HepG2 (cell line): ENCODE results near the gene ZSCAN20. TPM values are rescaled to one million over a fixed set of nuclear protein-coding genes. Genes with fewer than 3 reads are reported as not detected.

ENCODE experiments used
- ARNT2 ChIP-seq: sonication (generic); formaldehyde crosslinking; IDR thresholded peaks from 2 replicates; pipeline ENCODE4 v1.8.0; 2022; ENCODE audit warnings: mild to moderate bottlenecking, low read depth, missing genetic modification reagents, moderate library complexity
- FOSL1 ChIP-seq: sonication (generic); formaldehyde crosslinking; IDR thresholded peaks from 2 replicates; pipeline ENCODE4 v1.9.0; 2021; ENCODE audit warnings: missing genetic modification reagents, borderline replicate concordance
- FOXC1 ChIP-seq: sonication (generic); formaldehyde crosslinking; IDR thresholded peaks from 2 replicates; pipeline ENCODE4 v1.8.0; 2022; ENCODE audit warnings: mild to moderate bottlenecking, missing genetic modification reagents, borderline replicate concordance
- HNF4A ChIP-seq: sonication (generic); formaldehyde crosslinking; IDR thresholded peaks from 2 replicates; pipeline ENCODE4 v1.4.0; 2020; ENCODE audit warnings: missing genetic modification reagents
- HOXD1 ChIP-seq: sonication (generic); formaldehyde crosslinking; IDR thresholded peaks from 2 replicates; pipeline ENCODE4 v1.5.0; 2020; ENCODE audit warnings: missing genetic modification reagents
- KLF11 ChIP-seq: IDR thresholded peaks from 2 replicates; pipeline ENCODE4 v1.6.1; 2016; ENCODE audit warnings: missing compliant biosample characterization
- LRRFIP1 ChIP-seq: sonication (generic); formaldehyde crosslinking; conservative IDR thresholded peaks from 2 replicates; pipeline ENCODE4 v1.4.0; 2020; ENCODE audit warnings: missing genetic modification reagents
- MEF2D ChIP-seq: sonication (generic); formaldehyde crosslinking; IDR thresholded peaks from 2 replicates; pipeline ENCODE4 v1.5.1; 2020; ENCODE audit warnings: mild to moderate bottlenecking, missing genetic modification reagents
- NBN ChIP-seq: fragments of 450-650 bp; conservative IDR thresholded peaks from 2 replicates; pipeline ENCODE4 v1.6.1; 2017
- NFYB ChIP-seq: sonication (generic); formaldehyde crosslinking; IDR thresholded peaks from 2 replicates; pipeline ENCODE4 v1.4.0; 2020; ENCODE audit warnings: missing genetic modification reagents
- PREB ChIP-seq: sonication (generic); formaldehyde crosslinking; IDR thresholded peaks from 2 replicates; pipeline ENCODE4 v1.4.0; 2020; ENCODE audit warnings: missing genetic modification reagents
- TBL1XR1 ChIP-seq: fragments of 150-350 bp; IDR thresholded peaks from 2 replicates; pipeline ENCODE4 v1.6.1; 2014; ENCODE audit warnings: borderline replicate concordance, low read length; ENCODE audit not compliant: partially characterized antibody
- ZC3H13 ChIP-seq: sonication (generic); formaldehyde crosslinking; IDR thresholded peaks from 2 replicates; pipeline ENCODE4 v1.8.1; 2023; ENCODE audit warnings: mild to moderate bottlenecking, missing genetic modification reagents, moderate library complexity
- ZMYM3 ChIP-seq: sonication (generic); formaldehyde crosslinking; IDR thresholded peaks from 2 replicates; pipeline ENCODE4 v1.5.1; 2020; ENCODE audit warnings: mild to moderate bottlenecking, missing genetic modification reagents
- ZNF329 ChIP-seq: sonication (generic); formaldehyde crosslinking; IDR thresholded peaks from 2 replicates; pipeline ENCODE4 v1.9.0; 2021; ENCODE audit warnings: low read depth, mild to moderate bottlenecking, missing genetic modification reagents
- ZNF337 ChIP-seq: sonication (generic); formaldehyde crosslinking; IDR thresholded peaks from 2 replicates; pipeline ENCODE4 v1.5.1; 2020; ENCODE audit warnings: missing genetic modification reagents, low read depth, mild to moderate bottlenecking, borderline replicate concordance
- ZNF44 ChIP-seq: sonication (generic); formaldehyde crosslinking; IDR thresholded peaks from 2 replicates; pipeline ENCODE4 v1.5.1; 2020; ENCODE audit warnings: mild to moderate bottlenecking, missing genetic modification reagents
- ZNF562 ChIP-seq: sonication (generic); formaldehyde crosslinking; IDR thresholded peaks from 2 replicates; pipeline ENCODE4 v1.8.0; 2022; ENCODE audit warnings: missing genetic modification reagents, borderline replicate concordance
- ZNF615 ChIP-seq: sonication (generic); formaldehyde crosslinking; IDR thresholded peaks from 2 replicates; pipeline ENCODE4 v1.5.0; 2020; ENCODE audit warnings: mild to moderate bottlenecking, missing genetic modification reagents, borderline replicate concordance
- ZNF7 ChIP-seq: IDR thresholded peaks from 2 replicates; pipeline ENCODE4 v1.6.1; 2016; ENCODE audit warnings: missing biosample characterization, missing genetic modification reagents
- ZSCAN20 ChIP-seq: sonication (generic); formaldehyde crosslinking; IDR thresholded peaks from 2 replicates; pipeline ENCODE4 v1.4.0; 2020; ENCODE audit warnings: missing genetic modification reagents, mild to moderate bottlenecking, borderline replicate concordance
- polyA plus RNA-seq, 8 experiments: library from polyadenylated mRNA; depleted of rRNA in 3 of 8; stranded (reverse) in 7 of 8; unstranded in 1 of 8; fragments of >200 nt; fragmentation: Illumina TruSeq in 4 of 8; extraction: Trizol in 4 of 8; gene quantifications; 2 replicates each; pipeline versions ENCODE4 v1.2.1 to v1.2.3, GENCODE V29; 2011 to 2016; ENCODE audit warnings: low read depth in 4 of 8, missing spikeins in 1 of 8, mixed read lengths in 1 of 8; ENCODE audit not compliant: insufficient read depth in 1 of 8
- total RNA-seq, 5 experiments: library from RNA; depleted of rRNA; stranded (reverse); fragments of >200 nt; fragmentation: Illumina TruSeq; extraction: Trizol; gene quantifications; 2 replicates each; pipeline ENCODE4 v1.2.3, GENCODE V29; 2016; ENCODE audit warnings: low read depth in 1 of 5

The ZSCAN20 gene
- total and polyA plus RNA-seq, 2 of the 13 experiments (the other 11 are each of a cell fraction or from before 2014, with no cell fraction given): 1.1 to 2.8 TPM

GRCh38 chr1:33472269-33472980, at the start of gene ZSCAN20 (continued):
- TF ChIP-seq ZNF7 (CRISPR knock-in tag) (no peak), HNF4A (no peak), FOSL1 (no peak), LRRFIP1 (CRISPR knock-in tag) (no peak), KLF11 (CRISPR knock-in tag) (no peak), ZNF615 (CRISPR knock-in tag) (no peak), MEF2D (CRISPR knock-in tag) (no peak), ZSCAN20 (CRISPR knock-in tag) (no peak), NFYB (CRISPR knock-in tag) (peak; percentile 98), ZNF337 (CRISPR knock-in tag) (no peak), HOXD1 (CRISPR knock-in tag) (peak; percentile 39; the same call in 1 of the 2 replicates), ZNF44 (CRISPR knock-in tag) (no peak), NBN (no peak), ZNF562 (CRISPR knock-in tag) (no peak), ZMYM3 (CRISPR knock-in tag) (no peak), PREB (no peak), ARNT2 (CRISPR knock-in tag) (0 out of 2 replicates have a peak, but pooled peaks have one; percentile 26), FOXC1 (CRISPR knock-in tag) (no peak), ZNF329 (CRISPR knock-in tag) (no peak), ZC3H13 (CRISPR knock-in tag) (no peak), TBL1XR1 (no peak)
